Pancreas (tissue), 10 donors: ENCODE results near the gene CRADD. TPM values are rescaled to one million over a fixed set of nuclear protein-coding genes. Genes with fewer than 3 reads are reported as not detected.

Experiments
- ATAC-seq, 4 donors: fragments of 200-7000 bp; cut with Tn5 transposase; one replicate each; pipeline versions ENCODE4 v1.8.0 to v1.9.1; 2020; ENCODE audit warnings: mild to moderate bottlenecking in 4 of 4, moderate library complexity in 4 of 4
- DNase-seq, 6 donors: peaks; one replicate each; pipeline ENCODE4 v3.0.0-alpha.2; 2020
- FAIRE-seq: peaks from 2 replicates; lab custom pipeline; 2012; peaks lifted over from hg19 to GRCh38; lab: Jason Lieb, UNC
- H3K27ac ChIP-seq, 4 donors: fragments of 200-600 bp; sonication (generic); 1 replicate in 3 of 4; 2 replicates in 1 of 4; pipeline versions ENCODE4 v1.5.0 to v1.8.0; 2020
- H3K27me3 ChIP-seq, 4 donors: fragments of 200-600 bp; one replicate each; pipeline ENCODE4 v1.8.0; 2021
- H3K36me3 ChIP-seq, 3 donors: fragments of 200-600 bp; sonication (generic) in 1 of 3; one replicate each; pipeline versions ENCODE4 v1.5.0 to v1.8.0; 2020 to 2021
- H3K4me1 ChIP-seq, 3 donors: fragments of 200-600 bp; one replicate each; pipeline ENCODE4 v1.8.0; 2021
- H3K4me3 ChIP-seq, 4 donors: fragments of 200-600 bp; sonication (generic) in 2 of 4; one replicate each; pipeline versions ENCODE4 v1.5.0 to v1.8.0; 2020 to 2021
- H3K9me3 ChIP-seq, 4 donors: fragments of 200-600 bp; one replicate each; pipeline ENCODE4 v1.8.0; 2021
- CTCF ChIP-seq, 4 donors: fragments of 200-600 bp; sonication (generic) in 3 of 4; IDR thresholded peaks; one replicate each; pipeline versions ENCODE4 v1.5.0 to v1.8.0; 2021; ENCODE audit warnings: antibody characterized with exemption in 4 of 4
- WGBS, 2 donors: extraction: QIAGEN DNeasy Blood & Tissue Kit; methylation state at CpG; one replicate each; pipeline ENCODE4 v1.1.7; 2013; 5-methylcytosine and 5-hydroxymethylcytosine counted together
- intact Hi-C, 3 donors: fragments of 100-400 bp; cut with DNase I; formaldehyde crosslinking; loops; one replicate each; pipeline versions ENCODE4 v1.11.1 to v1.14.2; 2022
- polyA plus RNA-seq, 2 donors: library from polyadenylated mRNA; stranded (reverse); fragments of 200-250 nt; gene quantifications; one replicate each; pipeline ENCODE4 v1.2.3, GENCODE V29; 2013
- total RNA-seq, 6 donors: library from RNA; stranded (reverse); fragmentation: NEBNext Ultra II Directional in 4 of 6; extraction: Animal tissue kit (Norgen Biotek cat#: 25700) in 4 of 6; gene quantifications; one replicate each; pipeline versions ENCODE4 v1.2.1 to v1.2.4, GENCODE V29; 2021 to 2023
- donor health status: healthy with polysubstance abuse.
- donor health status: DM: no; HTN: no; CAD: no; lungs with moderate emphysema.
- donor health status: DM: no; HTN: no; CAD: no.
- donor health status: control.
- donor health status: control.
- donor health status: Bipolar disorder and iron deficiency.
- donor health status: DM: yes; HTN: yes; CAD: no.
- donor health status: DM: no; HTN: no; CAD: no.
- donor health status: DM: no; HTN: no; CAD: no.
- donor health status: DM: yes; HTN: yes; CAD: no.

Gene CRADD
- total and polyA plus RNA-seq, 8 donors = 5.3 to 12.3 (median 9.2) TPM

GRCh38 chr12:93756288-93756687 lies 79.1 kb downstream of the CRADD start:
- H3K36me3 ChIP-seq = no peaks in the 10 kb centered on the region
- H3K4me3 ChIP-seq = no peak overlapping the region
- intact Hi-C loops = no loop called here
- FAIRE-seq (no peak), DNase-seq (no peak), ATAC-seq (no peak)
- H3K27ac ChIP-seq = no peak overlapping the region
- 93% methylated on average over 2 of the region's 2 CpGs for WGBS, 2 donors
- TF ChIP-seq CTCF (IDR thresholded peaks at IDR 0.05) = no peak
- peaks cover 8 to 17% (median 15%) of the 10 kb centered on the region in 3 donors for H3K4me1 ChIP-seq
- H3K9me3 ChIP-seq = no peaks in the 10 kb centered on the region
- no peaks in the 10 kb centered on the region for H3K27me3 ChIP-seq

GRCh38 chr12:93757792-93758694 lies 80.9 kb downstream of the CRADD start:
- Histone ChIP-seq H3K27me3 (no peaks in the 10 kb centered on the region), H3K27ac (no peak overlapping the region), H3K4me1 (peaks cover 8 to 17% (median 15%) of the 10 kb centered on the region in 3 donors), H3K4me3 (no peak overlapping the region), H3K36me3 (no peaks in the 10 kb centered on the region), H3K9me3 (no peaks in the 10 kb centered on the region)
- ATAC-seq = no peak
- WGBS, 2 donors = 31 to 34% methylated on average over 1 of the region's 1 CpG
- DNase-seq = no peak
- TF ChIP-seq CTCF (IDR thresholded peaks at IDR 0.05) = no peak
- peak; percentile 92 for FAIRE-seq
- intact Hi-C loops = no loop called here

- WGBS, 2 donors = 22 to 31% methylated on average over 1 of the region's 1 CpG
- peak; percentile 23 for FAIRE-seq
- peak overlapping the region in 1 of 4 donors; percentile 39 for H3K27ac ChIP-seq
- H3K4me1 ChIP-seq = peaks cover 8 to 17% (median 15%) of the 10 kb centered on the region in 3 donors
- no peak for DNase-seq
- H3K4me3 ChIP-seq = no peak overlapping the region
- no peaks in the 10 kb centered on the region for H3K27me3 ChIP-seq
- no peak for TF ChIP-seq CTCF (IDR thresholded peaks at IDR 0.05)
- H3K36me3 ChIP-seq = no peaks in the 10 kb centered on the region
- intact Hi-C loops = no loop called here
- peak in 2 of 4 donors; percentile 60 to 72 for ATAC-seq
- no peaks in the 10 kb centered on the region for H3K9me3 ChIP-seq
These were observed 81.7 kb downstream of the CRADD start for GRCh38 chr12:93758801-93759373.

GRCh38 chr12:93759512-93760081 lies 82.4 kb downstream of the CRADD start:
- intact Hi-C loops = no loop called here
- Histone ChIP-seq H3K36me3 (no peaks in the 10 kb centered on the region), H3K4me1 (peaks cover 8 to 17% (median 15%) of the 10 kb centered on the region in 3 donors), H3K27me3 (no peaks in the 10 kb centered on the region), H3K9me3 (no peaks in the 10 kb centered on the region), H3K4me3 (no peak overlapping the region), H3K27ac (peak overlapping the region in 2 of 4 donors; percentile 39 to 42)
- FAIRE-seq = no peak
- DNase-seq = no peak
- 15 to 19% methylated on average over 2 of the region's 2 CpGs for WGBS, 2 donors
- ATAC-seq = peak in 3 of 4 donors; percentile 69 to 75 (median 71)
- TF ChIP-seq CTCF (IDR thresholded peaks at IDR 0.05) = no peak
